HL-60 (cell line): ENCODE measurements around the gene SCG3.

Experiments
- DNase-seq, 2 experiments: peaks; one replicate each; pipeline ENCODE4 v3.0.0-alpha.2; 2010 to 2020; ENCODE audit warnings: low read depth in 1 of 2, low spot score in 1 of 2
- H3K27ac ChIP-seq: fragments of 250-450 bp; sonication (Bioruptor Pico); replicated peaks from 2 replicates; pipeline ENCODE4 v1.5.1; 2020; ENCODE audit warnings: mild to moderate bottlenecking, moderate library complexity
- H3K27me3 ChIP-seq: fragments of 250-450 bp; sonication (Bioruptor Pico); 2 replicates; pipeline ENCODE4 v1.5.1; 2021; ENCODE audit warnings: mild to moderate bottlenecking, moderate library complexity; ENCODE audit not compliant: insufficient read depth, poor library complexity, severe bottlenecking
- H3K4me3 ChIP-seq: replicated peaks from 2 replicates; pipeline ENCODE4 v1.5.1; 2011; ENCODE audit warnings: mild to moderate bottlenecking, control low read depth, low read length; ENCODE audit not compliant: insufficient read depth
- CTCF ChIP-seq: IDR thresholded peaks from one replicate; pipeline ENCODE4 v1.5.1; 2011; ENCODE audit warnings: low read length, control low read depth, inconsistent platforms; ENCODE audit not compliant: insufficient read depth
- GABPA ChIP-seq: IDR thresholded peaks from 2 replicates; pipeline ENCODE4 v1.6.1; 2012; ENCODE audit warnings: low read depth
- POLR2AphosphoS5 ChIP-seq: IDR thresholded peaks from 2 replicates; pipeline ENCODE4 v1.6.1; 2012; ENCODE audit warnings: low read depth
- REST ChIP-seq: IDR thresholded peaks from 2 replicates; pipeline ENCODE4 v1.6.1; 2012; ENCODE audit warnings: low read depth; ENCODE audit not compliant: insufficient replicate concordance
- SPI1 ChIP-seq: IDR thresholded peaks from 2 replicates; pipeline ENCODE4 v1.6.1; 2012; ENCODE audit warnings: low read depth, mild to moderate bottlenecking, borderline replicate concordance

Gene SCG3

GRCh38 chr15:51714162-51714561 lies 32.9 kb downstream of the SCG3 start:
- no peaks in the 10 kb centered on the region for H3K27me3 ChIP-seq
- H3K4me3 ChIP-seq: no peak overlapping the region
- no peak for TF ChIP-seq GABPA
- no peak for TF ChIP-seq POLR2AphosphoS5
- TF ChIP-seq REST: no peak
- TF ChIP-seq SPI1: no peak
- DNase-seq: no peak
- no peak overlapping the region for H3K27ac ChIP-seq

- H3K4me3 ChIP-seq: no peak overlapping the region
- H3K27me3 ChIP-seq: no peaks in the 10 kb centered on the region
- DNase-seq: no peak
- TF ChIP-seq REST (no peak), GABPA (no peak), SPI1 (no peak), CTCF (no peak), POLR2AphosphoS5 (no peak)
- no peak overlapping the region for H3K27ac ChIP-seq
Measured at GRCh38 chr15:51714911-51715310, 33.6 kb downstream of the SCG3 start.

- H3K27me3 ChIP-seq: no peaks in the 10 kb centered on the region
- no peak overlapping the region for H3K27ac ChIP-seq
- H3K4me3 ChIP-seq: no peak overlapping the region
- DNase-seq: no peak
- no peak for TF ChIP-seq SPI1
- no peak for TF ChIP-seq GABPA
- TF ChIP-seq REST: no peak
- TF ChIP-seq CTCF: no peak
- no peak for TF ChIP-seq POLR2AphosphoS5
Measured at GRCh38 chr15:51718219-51718618, 36.9 kb downstream of the SCG3 start.

GRCh38 chr15:51718746-51719145 lies 37.4 kb downstream of the SCG3 start:
- no peak for DNase-seq
- no peak overlapping the region for H3K27ac ChIP-seq
- TF ChIP-seq REST (no peak), POLR2AphosphoS5 (no peak), GABPA (no peak), CTCF (no peak), SPI1 (no peak)
- no peaks in the 10 kb centered on the region for H3K27me3 ChIP-seq
- no peak overlapping the region for H3K4me3 ChIP-seq
